ENCODE data around the gene PPP2R5C.

Gene PPP2R5C

GRCh38 chr14:101865288-101865687, 103.8 kb downstream of the PPP2R5C start:
- DNase-seq (ENCODE audit: low read depth, low spot score): no peak

- DNase-seq (ENCODE audit: low read depth, low spot score): no peak
These were observed 106.3 kb downstream of the PPP2R5C start for GRCh38 chr14:101867854-101868253.

DNA sequence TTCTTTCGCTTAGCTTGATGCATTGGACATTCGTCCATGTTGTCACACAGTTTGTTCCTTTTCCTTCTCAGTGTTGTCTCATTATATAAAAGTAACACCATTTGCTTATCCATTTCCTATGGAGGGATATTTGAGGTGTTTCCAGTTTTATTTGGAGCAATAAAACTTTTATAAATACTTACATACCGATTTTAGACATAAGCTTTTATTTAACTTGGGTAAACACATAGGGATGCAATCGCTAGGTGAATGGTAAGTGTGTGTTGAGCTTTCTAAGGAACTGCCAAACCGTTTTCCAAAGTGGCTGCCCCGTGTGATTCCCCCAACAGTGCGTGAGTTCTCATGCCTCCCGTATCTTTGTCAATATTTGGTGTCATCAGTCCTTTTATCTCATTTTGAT, 107.7 kb downstream of the PPP2R5C start:
- DNase-seq (ENCODE audit: low read depth, low spot score): no peak

DNA sequence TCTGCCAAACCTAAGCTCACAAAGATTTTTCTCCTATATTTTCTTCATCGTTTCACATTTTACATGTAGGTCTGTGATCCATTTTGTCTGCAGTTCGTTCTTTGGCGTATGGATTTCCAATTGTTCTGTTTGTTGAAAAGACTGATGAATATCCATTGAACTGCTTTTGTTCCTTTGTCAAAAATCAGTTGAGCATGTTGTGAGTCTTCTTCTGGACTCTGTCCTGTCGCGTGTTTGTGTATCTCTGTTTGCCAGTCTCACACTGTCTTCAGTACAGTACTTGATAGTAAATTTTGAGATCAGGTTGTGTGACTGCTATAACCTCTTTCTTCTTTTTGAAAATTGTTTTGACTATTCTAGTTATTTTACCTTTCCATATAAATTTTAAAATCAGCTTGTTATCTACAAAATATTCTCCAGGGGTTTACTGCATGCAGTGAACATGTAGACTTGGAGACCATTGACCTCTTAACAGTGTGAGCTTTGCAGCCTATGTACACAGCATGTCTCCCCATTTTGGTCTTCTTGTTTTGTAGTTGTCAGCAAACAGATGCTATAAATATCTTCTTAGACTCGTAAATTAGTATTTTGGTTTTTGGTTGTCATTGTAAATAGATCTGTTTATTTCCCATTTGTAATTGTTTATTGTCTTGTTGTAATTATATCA, 108.9 kb downstream of the PPP2R5C start:
- no peak for DNase-seq (ENCODE audit: low read depth, low spot score)

GRCh38 chr14:101872346-101872745, 110.8 kb downstream of the PPP2R5C start:
- no peak for DNase-seq (ENCODE audit: low read depth, low spot score)

- DNase-seq (ENCODE audit: low read depth, low spot score): no peak
These were observed 111.7 kb downstream of the PPP2R5C start for GRCh38 chr14:101873076-101873825.

GRCh38 chr14:101873991-101874390, 112.5 kb downstream of the PPP2R5C start:
- no peak for DNase-seq (ENCODE audit: low read depth, low spot score)

GRCh38 chr14:101875041-101875726, 113.7 kb downstream of the PPP2R5C start:
- DNase-seq (ENCODE audit: low read depth, low spot score): no peak

- DNase-seq (ENCODE audit: low read depth, low spot score): no peak
These were observed 114.4 kb downstream of the PPP2R5C start for GRCh38 chr14:101875727-101876554.

- no peak for DNase-seq (ENCODE audit: low read depth, low spot score)
These were observed 115.0 kb downstream of the PPP2R5C start for GRCh38 chr14:101876555-101876938.

- DNase-seq (ENCODE audit: low read depth, low spot score): no peak
These were observed 116.3 kb downstream of the PPP2R5C start for GRCh38 chr14:101877766-101878165.

GRCh38 chr14:101878211-101878821, 116.8 kb downstream of the PPP2R5C start:
- DNase-seq (ENCODE audit: low read depth, low spot score): no peak

DNA sequence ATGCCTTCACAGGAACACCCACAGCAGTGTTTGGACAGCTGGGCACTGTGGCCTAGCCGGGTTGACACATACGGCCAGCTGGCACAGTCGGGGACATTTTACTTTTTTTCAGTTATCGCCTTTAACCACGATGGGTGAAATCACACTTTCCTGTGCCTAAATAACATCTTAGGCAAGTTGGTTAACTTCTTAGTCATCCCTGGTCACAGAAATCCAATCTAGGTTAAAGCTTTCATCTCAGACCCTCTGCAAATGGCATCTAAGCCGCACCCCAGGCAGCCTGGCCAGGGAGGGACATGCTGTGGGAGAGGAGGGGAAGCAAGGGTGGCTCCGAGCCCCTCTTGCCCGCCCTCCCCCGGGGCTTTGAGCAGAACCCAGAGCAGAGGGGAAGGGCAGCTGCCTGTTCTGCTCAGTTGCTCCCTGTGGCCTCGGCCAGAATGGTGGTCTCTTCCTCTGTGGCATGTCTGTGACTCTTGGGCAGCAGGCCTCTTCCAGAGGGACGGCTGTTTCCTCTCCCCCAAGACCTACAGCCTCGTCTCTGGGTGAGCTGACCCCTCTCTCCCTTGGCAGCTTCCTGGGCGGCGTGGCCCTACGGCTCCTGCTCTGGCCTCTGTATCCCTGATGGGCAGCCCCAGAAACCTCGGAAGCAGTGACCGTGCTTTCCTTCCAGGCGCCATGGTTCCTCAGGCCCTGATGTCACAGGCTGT, 117.5 kb downstream of the PPP2R5C start:
- no peak for DNase-seq (ENCODE audit: low read depth, low spot score)

GRCh38 chr14:101879529-101880336, 118.2 kb downstream of the PPP2R5C start:
- no peak for DNase-seq (ENCODE audit: low read depth, low spot score)

- no peak for DNase-seq (ENCODE audit: low read depth, low spot score)
These were observed 119.9 kb downstream of the PPP2R5C start for GRCh38 chr14:101881426-101881825.

- no peak for DNase-seq (ENCODE audit: low read depth, low spot score)
These were observed 120.8 kb downstream of the PPP2R5C start for GRCh38 chr14:101882141-101882935.

DNA sequence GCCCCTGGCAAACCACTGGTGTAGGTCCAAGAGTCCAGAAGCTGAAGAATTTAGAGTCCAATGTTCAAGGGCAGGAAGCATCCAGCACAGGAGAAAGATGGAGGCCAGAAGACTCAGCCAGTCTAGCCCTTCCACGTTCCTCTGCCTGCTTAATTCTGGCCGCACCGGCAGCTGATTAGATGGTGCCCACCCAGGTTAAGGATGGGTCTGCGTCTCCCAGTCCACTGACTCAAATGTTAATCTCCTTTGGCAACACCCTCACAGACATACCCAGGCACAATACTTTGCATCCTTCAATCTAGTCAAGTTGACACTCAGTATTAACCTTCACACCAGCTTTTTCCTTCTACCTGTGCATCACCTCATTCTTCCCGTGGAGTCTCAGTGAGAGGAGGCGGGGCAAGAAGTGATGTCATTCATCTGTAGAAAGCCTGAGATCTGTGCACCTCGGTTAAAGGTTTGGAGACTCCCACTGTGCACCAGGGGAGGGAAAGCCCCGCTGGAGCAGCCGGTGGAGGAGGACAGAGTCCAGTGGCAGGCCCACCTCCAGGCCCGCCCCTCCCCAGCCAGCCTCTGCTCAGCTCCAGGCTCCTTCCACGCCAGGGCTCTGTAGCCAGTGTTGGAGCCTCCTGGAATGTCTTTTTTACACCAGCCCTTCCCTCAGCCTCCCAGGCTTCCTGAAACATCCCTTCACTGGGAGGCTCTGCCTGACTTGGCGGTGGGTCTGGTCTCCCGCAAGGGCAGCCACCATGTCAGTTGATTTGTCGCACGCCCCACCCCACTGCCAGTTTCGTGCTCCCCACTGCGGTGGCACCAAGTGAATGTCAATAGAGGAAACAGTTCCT, 122.8 kb downstream of the PPP2R5C start:
- DNase-seq (ENCODE audit: low read depth, low spot score): peak; percentile 15

GRCh38 chr14:101884934-101885576, 123.5 kb downstream of the PPP2R5C start:
- no peak for DNase-seq (ENCODE audit: low read depth, low spot score)

Measured in ELF-1 (cell line).